Measurements from ENCODE around the gene MT1HL1. TPM values are rescaled to one million over a fixed set of nuclear protein-coding genes. Genes with fewer than 3 reads are reported as not detected.
A peak's percentile ranks its signal among the peaks of the same experiment; 100 is the strongest.

The MT1HL1 gene
- total RNA-seq, 1 donor from 2014 or later = not detected

GRCh38 chr1:237016626-237017025 lies 12.4 kb upstream of the MT1HL1 start:
- H3K9me3 ChIP-seq = no peaks in the 10 kb centered on the region
- peaks cover 0 to 9% of the 10 kb centered on the region in 2 donors for H3K4me1 ChIP-seq
- intact Hi-C loops (cut with DNase I) = loop anchor here (10.0 kb wide), 1 partner anchor 332 kb away; the partner anchor contains the start of gene ACTN2
- no peaks in the 10 kb centered on the region for H3K27me3 ChIP-seq
- H3K4me3 ChIP-seq = no peak overlapping the region
- H3K27ac ChIP-seq = peak overlapping the region; percentile 39 to 68
- no peak for DNase-seq (ENCODE audit: low spot score in 2 of 2)
- no peaks in the 10 kb centered on the region for H3K36me3 ChIP-seq
- no peak for TF ChIP-seq CTCF (IDR thresholded peaks at IDR 0.05)

GRCh38 chr1:237013608-237014007 lies 9.4 kb upstream of the MT1HL1 start:
- no peak for TF ChIP-seq CTCF (IDR thresholded peaks at IDR 0.05)
- no peaks in the 10 kb centered on the region for H3K36me3 ChIP-seq
- H3K4me3 ChIP-seq = no peak overlapping the region
- H3K27ac ChIP-seq = peak overlapping the region; percentile 93 to 94
- intact Hi-C loops (cut with DNase I) = loop anchor here (10.0 kb wide), 1 partner anchor 329 kb away; the partner anchor contains the start of gene ACTN2
- no peaks in the 10 kb centered on the region for H3K9me3 ChIP-seq
- no peak for DNase-seq (ENCODE audit: low spot score in 2 of 2)
- no peaks in the 10 kb centered on the region for H3K27me3 ChIP-seq
- H3K4me1 ChIP-seq = peaks cover 0 to 21% of the 10 kb centered on the region in 2 donors

- peak; percentile 84 to 96 for DNase-seq (ENCODE audit: low spot score in 2 of 2)
- H3K4me3 ChIP-seq = no peak overlapping the region
- H3K36me3 ChIP-seq = no peaks in the 10 kb centered on the region
- H3K27ac ChIP-seq = peak overlapping the region; percentile 93 to 94
- no peaks in the 10 kb centered on the region for H3K9me3 ChIP-seq
- peaks cover 0 to 21% of the 10 kb centered on the region in 2 donors for H3K4me1 ChIP-seq
- H3K27me3 ChIP-seq = no peaks in the 10 kb centered on the region
- no peak for TF ChIP-seq CTCF (IDR thresholded peaks at IDR 0.05)
- intact Hi-C loops (cut with DNase I) = loop anchor here (1.0 to 10.0 kb wide), 2 partner anchors 19 to 328 kb away; partner anchors contain the start of gene ACTN2
Observed at GRCh38 chr1:237012788-237013383, 8.6 kb upstream of the MT1HL1 start.

GRCh38 chr1:237012361-237012760 lies 8.1 kb upstream of the MT1HL1 start:
- Histone ChIP-seq H3K36me3 (no peaks in the 10 kb centered on the region), H3K27ac (peak overlapping the region; percentile 93 to 94), H3K4me3 (no peak overlapping the region), H3K4me1 (peaks cover 0 to 21% of the 10 kb centered on the region in 2 donors), H3K9me3 (no peaks in the 10 kb centered on the region), H3K27me3 (no peaks in the 10 kb centered on the region)
- TF ChIP-seq CTCF (IDR thresholded peaks at IDR 0.05) = no peak
- intact Hi-C loops (cut with DNase I) = loop anchor here (1.0 to 10.0 kb wide), 2 partner anchors 20 to 328 kb away; partner anchors contain the start of gene ACTN2
- DNase-seq (ENCODE audit: low spot score in 2 of 2) = no peak

GRCh38 chr1:237011432-237011831 lies 7.2 kb upstream of the MT1HL1 start:
- H3K27ac ChIP-seq = peak overlapping the region; percentile 93 to 94

More at GRCh38 chr1:237011432-237011831, 7.2 kb upstream of the MT1HL1 start:
- Histone ChIP-seq H3K9me3 (no peaks in the 10 kb centered on the region), H3K36me3 (no peaks in the 10 kb centered on the region), H3K4me3 (no peak overlapping the region), H3K4me1 (peaks cover 0 to 24% of the 10 kb centered on the region in 2 donors), H3K27me3 (no peaks in the 10 kb centered on the region)
- TF ChIP-seq CTCF (IDR thresholded peaks at IDR 0.05) = no peak
- intact Hi-C loops (cut with DNase I) = loop anchor here (10.0 kb wide), 1 partner anchor 327 kb away; the partner anchor contains the start of gene ACTN2
- no peak for DNase-seq (ENCODE audit: low spot score in 2 of 2)

Measured in ascending aorta (tissue), 2 donors.